ENCODE data around the gene AFF3.

GRCh38 chr2:99949530-99949929 is 192.9 kb downstream of the AFF3 start:
- no peak for TF ChIP-seq CTCF (conservative IDR thresholded peaks at IDR 0.05 in 1 of 2, IDR thresholded peaks at IDR 0.05 in 1 of 2; ENCODE audit: low read depth in 1 of 2, low read length in 2 of 2)
- no peak for TF ChIP-seq EZH2 (IDR thresholded peaks at IDR 0.05; ENCODE audit: low read length, missing control alignments)

Measured in fibroblast of lung (primary cell).